ENCODE measurements around the gene SMIM10L2A. TPM values are rescaled to one million over a fixed set of nuclear protein-coding genes. Genes with fewer than 3 reads are reported as not detected.

SMIM10L2A gene
- total and polyA plus RNA-seq, 9 donors, result 1.8 to 7.1 (median 4.0) TPM

- Histone ChIP-seq H3K36me3 (no peaks in the 10 kb centered on the region), H3K4me1 (ENCODE audit: insufficient read depth) (no peaks in the 10 kb centered on the region), H3K9me3 (no peaks in the 10 kb centered on the region), H3K4me3 (no peak overlapping the region), H3K27ac (no peak overlapping the region), H3K27me3 (no peaks in the 10 kb centered on the region)
- no peak for TF ChIP-seq CTCF (IDR thresholded peaks at IDR 0.05)
- no peak for TF ChIP-seq POLR2A (IDR thresholded peaks at IDR 0.05)
- TF ChIP-seq EP300 (IDR thresholded peaks at IDR 0.05), result no peak
- WGBS, 3 donors, result 81 to 84% (median 81%) methylated on average over 9 of the region's 9 CpGs
- DNase-seq, result peak in 1 of 5 donors; percentile 13
- intact Hi-C loops (cut with DNase I), result no loop called here
Measured at GRCh38 chrX:135424469-135424868, 2.7 kb downstream of the SMIM10L2A start.

DNA sequence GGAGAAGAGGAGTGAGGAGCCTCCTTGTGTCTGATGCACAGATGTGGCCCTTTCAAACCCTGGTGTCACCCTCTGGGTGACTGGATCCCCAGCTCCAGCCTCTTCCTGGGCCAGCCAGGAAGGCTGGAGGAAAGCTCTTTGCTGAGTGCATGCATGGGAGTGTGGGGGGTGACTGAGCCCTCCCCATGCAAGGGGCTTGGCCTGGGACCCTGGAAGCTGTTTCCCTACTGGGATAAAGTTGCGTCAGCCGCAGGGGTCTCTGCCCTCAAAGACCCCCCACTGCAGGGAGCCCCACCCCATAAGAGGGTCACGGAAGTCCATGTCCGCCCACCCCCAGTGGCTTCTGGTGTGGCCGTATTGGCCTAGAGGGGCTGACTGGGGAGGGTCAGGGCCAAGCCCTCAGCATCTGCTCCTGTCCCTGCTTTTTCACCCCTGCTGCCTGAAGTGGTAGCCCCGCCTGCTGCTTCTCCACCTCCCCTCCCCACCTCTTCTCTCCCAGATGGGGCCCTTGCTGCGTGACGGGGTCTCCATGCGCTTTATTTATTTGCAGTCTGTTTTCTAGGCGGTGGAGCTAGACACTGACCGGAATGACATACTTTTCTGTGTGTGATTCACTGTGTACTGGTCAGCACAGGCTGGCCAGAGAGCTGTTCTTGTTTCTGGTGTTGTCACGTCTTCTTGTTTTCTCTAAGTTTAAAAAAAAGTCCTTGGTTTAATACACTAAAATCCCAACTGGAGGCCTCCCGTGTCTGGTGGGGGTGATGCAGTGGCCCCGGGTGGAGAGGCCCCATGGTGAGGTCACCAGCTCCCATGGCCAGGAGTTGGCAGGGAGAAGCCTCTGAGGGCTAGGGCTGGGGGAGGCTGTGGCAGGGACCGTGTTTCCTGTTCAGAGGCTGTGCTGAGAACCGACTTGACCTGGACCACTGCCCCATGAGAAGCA is 3.6 kb downstream of the SMIM10L2A start:
- Histone ChIP-seq H3K9me3 (no peaks in the 10 kb centered on the region), H3K4me1 (ENCODE audit: insufficient read depth) (no peaks in the 10 kb centered on the region), H3K4me3 (no peak overlapping the region), H3K27ac (no peak overlapping the region), H3K27me3 (no peaks in the 10 kb centered on the region), H3K36me3 (no peaks in the 10 kb centered on the region)
- 47 to 62% (median 57%) methylated on average over 16 of the region's 16 CpGs for WGBS, 3 donors
- peak in 2 of 5 donors; percentile 14 to 37 for DNase-seq
- no peak for TF ChIP-seq POLR2A (IDR thresholded peaks at IDR 0.05)
- TF ChIP-seq CTCF (IDR thresholded peaks at IDR 0.05), result no peak
- TF ChIP-seq EP300 (IDR thresholded peaks at IDR 0.05), result no peak
- intact Hi-C loops (cut with DNase I), result no loop called here

GRCh38 chrX:135429429-135429828 is 7.7 kb downstream of the SMIM10L2A start:
- Histone ChIP-seq H3K9me3 (peaks cover 0 to 5% of the 10 kb centered on the region in 2 donors), H3K4me3 (no peak overlapping the region), H3K36me3 (no peaks in the 10 kb centered on the region), H3K27ac (no peak overlapping the region), H3K27me3 (no peaks in the 10 kb centered on the region), H3K4me1 (ENCODE audit: insufficient read depth) (no peaks in the 10 kb centered on the region)
- intact Hi-C loops (cut with DNase I), result no loop called here
- TF ChIP-seq EP300 (IDR thresholded peaks at IDR 0.05) (no peak), CTCF (IDR thresholded peaks at IDR 0.05) (no peak), POLR2A (IDR thresholded peaks at IDR 0.05) (no peak)
- WGBS, 3 donors, result 70 to 76% (median 71%) methylated on average over 1 of the region's 1 CpG
- DNase-seq, result no peak

DNA sequence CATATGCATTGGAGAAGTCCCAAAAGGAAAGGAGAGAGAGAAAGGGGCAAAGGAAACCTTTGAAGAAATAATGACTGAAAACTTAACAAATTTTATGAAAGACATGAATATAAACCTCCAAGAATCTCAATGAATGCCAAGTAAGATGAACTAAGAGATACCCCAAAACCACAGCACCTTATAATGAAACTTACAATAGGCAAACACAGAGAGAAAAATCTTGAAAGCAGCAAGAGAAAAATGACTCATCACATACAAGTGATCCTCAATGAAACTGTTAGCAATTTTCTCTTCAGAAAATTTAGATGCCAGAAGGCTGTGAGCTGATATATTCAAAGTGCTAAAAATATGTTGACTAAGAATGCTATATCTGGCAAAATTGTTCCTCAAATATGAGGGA is 10.1 kb downstream of the SMIM10L2A start:
- TF ChIP-seq POLR2A (IDR thresholded peaks at IDR 0.05) (no peak), CTCF (IDR thresholded peaks at IDR 0.05) (no peak), EP300 (IDR thresholded peaks at IDR 0.05) (no peak)
- DNase-seq, result no peak
- H3K36me3 ChIP-seq, result no peaks in the 10 kb centered on the region
- H3K27ac ChIP-seq, result no peak overlapping the region
- H3K4me3 ChIP-seq, result no peak overlapping the region
- intact Hi-C loops (cut with DNase I), result no loop called here
- no peaks in the 10 kb centered on the region for H3K27me3 ChIP-seq
- H3K9me3 ChIP-seq, result peaks cover 0 to 5% of the 10 kb centered on the region in 2 donors
- H3K4me1 ChIP-seq (ENCODE audit: insufficient read depth), result no peaks in the 10 kb centered on the region

All from ovary (tissue), 9 donors.